NB4 (cell line): ENCODE results near the gene SMYD3.

Experiments
- DNase-seq: peaks from one replicate; pipeline ENCODE4 v3.0.0; 2010; ENCODE audit warnings: low read depth
- H3K4me3 ChIP-seq: one replicate; pipeline ENCODE4 v1.5.1; 2011; ENCODE audit warnings: mild to moderate bottlenecking, low read depth, low read length, moderate library complexity
- MYC ChIP-seq: IDR thresholded peaks from 2 replicates; pipeline ENCODE4 v1.6.1; 2011; ENCODE audit warnings: low read depth, low read length
- POLR2A ChIP-seq: IDR thresholded peaks from 2 replicates; pipeline ENCODE4 v1.6.1; 2011; ENCODE audit warnings: mild to moderate bottlenecking; ENCODE audit not compliant: insufficient read length; ENCODE audit errors: extremely low read depth
- TF ChIP-seq, protein P1 (sequence below): IDR thresholded peaks from 2 replicates; pipeline ENCODE4 v1.6.1; 2011; ENCODE audit warnings: low read depth, low read length
- TF ChIP-seq, protein P2 (sequence below): IDR thresholded peaks from one replicate; pipeline ENCODE4 v1.5.1; 2012; ENCODE audit warnings: low read depth, low read length

SMYD3 gene

DNA sequence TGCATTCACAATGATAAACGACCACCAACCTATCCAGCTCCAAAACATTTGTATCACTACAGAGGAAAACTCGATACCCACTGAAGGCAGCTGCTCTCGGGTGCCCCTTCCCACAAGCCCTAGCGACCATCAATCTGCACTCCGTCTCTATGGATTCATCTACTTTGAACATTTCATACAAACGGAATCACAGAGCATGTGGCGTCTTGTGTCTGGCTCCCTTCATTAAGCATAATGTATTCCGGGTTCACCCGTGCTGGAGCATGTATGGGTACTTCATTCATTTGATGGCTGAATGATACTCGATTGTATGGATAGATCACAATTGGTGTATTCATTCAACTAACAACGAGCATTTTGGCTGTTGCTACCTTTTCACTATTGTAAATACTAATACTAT, 340.2 kb downstream of the SMYD3 start:
- TF ChIP-seq, protein P1, sequence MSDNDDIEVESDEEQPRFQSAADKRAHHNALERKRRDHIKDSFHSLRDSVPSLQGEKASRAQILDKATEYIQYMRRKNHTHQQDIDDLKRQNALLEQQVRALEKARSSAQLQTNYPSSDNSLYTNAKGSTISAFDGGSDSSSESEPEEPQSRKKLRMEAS = no peak
- TF ChIP-seq MYC = no peak
- TF ChIP-seq, protein P2, sequence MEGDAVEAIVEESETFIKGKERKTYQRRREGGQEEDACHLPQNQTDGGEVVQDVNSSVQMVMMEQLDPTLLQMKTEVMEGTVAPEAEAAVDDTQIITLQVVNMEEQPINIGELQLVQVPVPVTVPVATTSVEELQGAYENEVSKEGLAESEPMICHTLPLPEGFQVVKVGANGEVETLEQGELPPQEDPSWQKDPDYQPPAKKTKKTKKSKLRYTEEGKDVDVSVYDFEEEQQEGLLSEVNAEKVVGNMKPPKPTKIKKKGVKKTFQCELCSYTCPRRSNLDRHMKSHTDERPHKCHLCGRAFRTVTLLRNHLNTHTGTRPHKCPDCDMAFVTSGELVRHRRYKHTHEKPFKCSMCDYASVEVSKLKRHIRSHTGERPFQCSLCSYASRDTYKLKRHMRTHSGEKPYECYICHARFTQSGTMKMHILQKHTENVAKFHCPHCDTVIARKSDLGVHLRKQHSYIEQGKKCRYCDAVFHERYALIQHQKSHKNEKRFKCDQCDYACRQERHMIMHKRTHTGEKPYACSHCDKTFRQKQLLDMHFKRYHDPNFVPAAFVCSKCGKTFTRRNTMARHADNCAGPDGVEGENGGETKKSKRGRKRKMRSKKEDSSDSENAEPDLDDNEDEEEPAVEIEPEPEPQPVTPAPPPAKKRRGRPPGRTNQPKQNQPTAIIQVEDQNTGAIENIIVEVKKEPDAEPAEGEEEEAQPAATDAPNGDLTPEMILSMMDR = no peak
- TF ChIP-seq POLR2A = no peak
- no peak overlapping the region for H3K4me3 ChIP-seq
- no peak for DNase-seq

DNA sequence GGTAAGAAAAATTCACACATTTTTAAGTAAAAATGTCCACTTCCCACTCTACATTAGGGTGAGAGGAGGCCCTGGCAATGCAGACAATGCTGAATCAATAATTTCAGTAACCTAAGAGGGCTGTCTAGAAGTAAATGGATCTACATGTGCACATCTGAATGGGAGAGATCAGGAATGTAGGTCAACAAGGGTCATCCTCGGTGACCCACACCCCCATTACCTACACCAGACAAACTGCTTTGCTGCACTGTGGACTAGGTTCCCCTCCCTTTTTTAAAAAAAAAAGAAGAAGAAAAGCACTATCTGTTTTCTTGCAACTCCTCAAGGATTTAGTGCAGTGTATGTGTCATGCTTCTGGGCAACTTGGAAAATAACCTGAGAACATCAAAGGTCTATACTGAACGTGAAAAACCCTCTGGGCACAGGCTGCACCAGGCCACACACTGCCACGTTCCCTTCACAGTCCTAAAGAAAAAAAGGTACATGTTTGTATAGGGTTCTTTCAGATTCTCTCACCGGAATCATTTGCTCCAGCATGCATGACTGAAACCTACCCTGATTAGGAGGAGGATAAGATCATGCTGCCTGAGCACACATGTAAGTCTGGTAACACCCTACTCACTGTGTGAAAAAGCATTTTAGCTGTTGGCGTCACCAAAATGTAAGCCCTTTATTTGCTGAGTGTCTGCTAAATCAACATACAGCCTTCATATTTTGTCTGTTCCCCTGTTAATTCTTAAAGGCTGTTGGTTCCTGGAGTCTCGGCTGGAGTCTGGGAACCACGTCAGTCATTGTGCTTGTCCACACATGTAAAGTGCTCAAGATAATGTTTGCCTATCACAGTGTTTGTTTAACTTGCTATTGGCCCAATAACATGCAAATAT, 341.0 kb downstream of the SMYD3 start:
- no peak overlapping the region for H3K4me3 ChIP-seq
- TF ChIP-seq POLR2A (no peak), MYC (no peak)
- TF ChIP-seq, protein P2 = no peak
- TF ChIP-seq, protein P1 = no peak
- DNase-seq = no peak

DNA sequence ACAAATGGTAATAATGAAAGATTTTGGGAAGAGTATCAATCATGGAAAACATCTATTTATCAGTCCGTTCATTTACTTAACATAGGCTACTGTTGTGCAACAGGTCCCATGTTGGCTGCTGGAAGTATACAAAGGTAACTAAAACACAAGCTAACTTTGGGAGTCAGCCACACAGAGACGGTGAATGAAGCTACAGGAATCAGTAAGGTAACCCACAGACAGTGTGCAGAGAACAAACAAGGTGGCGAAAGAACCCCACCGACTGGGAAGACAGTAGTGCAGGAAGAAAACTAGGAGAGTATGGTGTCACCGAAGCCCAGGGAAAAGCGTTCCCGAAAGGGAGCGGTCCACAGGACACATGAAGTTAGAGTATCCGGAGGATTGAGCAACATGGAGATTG, 342.3 kb downstream of the SMYD3 start:
- no peak for TF ChIP-seq POLR2A
- no peak for TF ChIP-seq MYC
- TF ChIP-seq, protein P2 = no peak
- TF ChIP-seq, protein P1 = no peak
- no peak overlapping the region for H3K4me3 ChIP-seq
- DNase-seq = no peak

DNA sequence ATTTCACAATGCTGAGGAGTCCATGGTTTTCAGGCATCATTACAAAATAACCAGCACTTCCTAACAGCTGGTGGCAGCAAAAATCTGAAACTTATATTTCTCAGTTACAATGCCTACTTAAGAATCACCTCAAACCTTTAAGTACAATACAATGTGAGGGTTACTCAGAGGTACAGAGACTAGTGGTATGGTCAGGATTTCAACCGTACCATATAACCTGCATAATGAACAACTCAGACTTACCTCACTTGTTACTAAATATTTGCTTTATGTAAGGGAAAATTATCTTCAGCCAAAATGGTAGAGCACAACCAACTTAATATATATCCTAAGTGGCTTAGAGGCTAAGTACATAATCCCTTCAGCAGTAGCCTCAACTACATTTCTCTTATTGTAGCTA, 344.5 kb downstream of the SMYD3 start:
- no peak for TF ChIP-seq MYC
- TF ChIP-seq, protein P1 = no peak
- TF ChIP-seq, protein P2 = no peak
- TF ChIP-seq POLR2A = no peak
- DNase-seq = no peak
- H3K4me3 ChIP-seq = no peak overlapping the region

DNA sequence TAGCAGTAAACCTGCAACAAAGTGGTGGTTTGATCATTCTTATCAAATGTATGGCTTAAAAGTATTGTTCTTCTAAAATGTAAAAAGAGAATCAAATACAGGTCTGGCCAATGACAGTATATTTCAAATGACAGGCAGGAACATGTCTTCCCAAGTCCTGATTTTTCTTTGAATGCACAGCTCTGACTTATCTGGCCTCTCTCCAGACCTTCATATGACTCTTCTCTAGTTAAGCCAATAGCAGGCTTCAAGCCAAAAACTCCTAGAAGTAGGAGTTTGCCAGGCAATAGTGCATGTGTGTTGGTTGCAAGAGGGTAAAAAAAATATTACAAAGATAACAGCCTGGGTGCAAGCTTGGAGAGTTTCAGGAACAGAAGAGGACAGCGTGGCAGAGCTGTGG, 345.5 kb downstream of the SMYD3 start:
- DNase-seq = no peak
- TF ChIP-seq, protein P1 = no peak
- H3K4me3 ChIP-seq = no peak overlapping the region

DNA sequence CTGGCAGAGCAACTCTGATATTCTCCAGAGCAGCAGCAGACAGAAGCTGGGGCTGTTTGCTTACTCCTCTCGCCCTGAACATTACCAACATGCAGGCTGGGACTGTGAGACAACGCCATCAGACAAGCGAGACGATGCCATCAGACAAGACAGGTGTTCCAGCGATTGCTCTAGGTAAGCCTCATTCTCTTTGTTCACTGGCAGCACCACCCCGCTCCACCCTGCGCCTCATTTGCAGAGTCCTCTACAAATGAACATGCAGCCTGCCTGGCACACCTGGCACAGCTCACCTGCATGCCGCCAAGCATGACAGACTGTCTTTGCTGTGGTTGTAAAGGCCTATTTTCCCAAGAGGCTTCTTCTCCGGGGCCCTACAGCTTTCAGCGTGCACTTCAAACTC, 346.2 kb downstream of the SMYD3 start:
- DNase-seq = no peak
- no peak overlapping the region for H3K4me3 ChIP-seq
- no peak for TF ChIP-seq MYC

DNA sequence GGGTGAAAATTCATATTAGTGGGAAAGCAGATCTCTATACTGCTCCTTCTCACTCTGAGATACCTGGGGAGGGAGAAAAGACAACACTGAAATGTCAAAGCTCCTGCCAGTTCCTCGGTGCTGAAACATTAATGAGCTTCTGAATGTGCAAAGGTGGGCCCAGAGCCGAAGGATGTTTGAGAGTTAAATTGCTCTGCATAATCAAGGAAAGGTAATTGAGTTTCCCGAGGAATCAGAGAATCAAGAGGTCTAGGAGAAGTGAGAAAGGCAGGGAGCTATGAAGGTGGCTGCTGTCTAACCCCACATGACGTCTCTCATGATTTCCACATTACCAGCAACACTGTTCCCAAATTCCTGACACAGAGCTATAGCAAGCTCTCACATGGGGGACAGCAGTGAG, 346.7 kb downstream of the SMYD3 start:
- no peak overlapping the region for H3K4me3 ChIP-seq
- TF ChIP-seq, protein P1 = no peak
- no peak for DNase-seq
